ENCODE data around the gene ARIH1. TPM values are rescaled to one million over a fixed set of nuclear protein-coding genes. Genes with fewer than 3 reads are reported as not detected.

Gene ARIH1
- total RNA-seq, 1 experiment from 2014 or later: 63.0 TPM

- DNase-seq (no peak), ATAC-seq (no peak)
- H3K4me2 ChIP-seq (ENCODE audit: low read length): no peak overlapping the region
- ChIA-PET CTCF (no interaction called here), POLR2A (ENCODE audit: unreplicated experiment) (no interaction called here)
- H3F3A ChIP-seq (ENCODE audit: low read length, unreplicated experiment): no peaks in the 10 kb centered on the region
- H3K4me3 ChIP-seq (ENCODE audit: low read length): no peak overlapping the region
- H3K36me3 ChIP-seq (ENCODE audit: low read depth, low read length): peaks cover 10% of the 10 kb centered on the region; the same call in 1 of the 2 replicates
- no peaks in the 10 kb centered on the region for H3K9me2 ChIP-seq (replicated peaks; ENCODE audit: low read length)
- H3K27me3 ChIP-seq (ENCODE audit: low read length): no peaks in the 10 kb centered on the region
- no peaks in the 10 kb centered on the region for H3K9me3 ChIP-seq (ENCODE audit: low read length)
- intact Hi-C loops (cut with micrococcal nuclease): no loop called here
- no peaks in the 10 kb centered on the region for H3K4me1 ChIP-seq (ENCODE audit: insufficient read depth, low read length)
- no peak overlapping the region for H3K9ac ChIP-seq (ENCODE audit: low read length)
- H2AFZ ChIP-seq (ENCODE audit: low read length): no peak overlapping the region
- BruUV-seq (replicated peaks): no TSS peak
- H4K20me1 ChIP-seq (ENCODE audit: low read length): peaks cover 6% of the 10 kb centered on the region
- H3K27ac ChIP-seq (ENCODE audit: low read length): no peak overlapping the region
- TF ChIP-seq CTCF (conservative IDR thresholded peaks at IDR 0.05; ENCODE audit: low read depth, low read length) (no peak), EZH2phosphoT487 (IDR thresholded peaks at IDR 0.05; ENCODE audit: borderline replicate concordance, low read length) (no peak), EZH2 (IDR thresholded peaks at IDR 0.05; ENCODE audit: low read length, unreplicated experiment) (no peak)
- H3K79me2 ChIP-seq (ENCODE audit: low read length): peaks cover 36% of the 10 kb centered on the region; the same call in 1 of the 2 replicates
These were observed 85.7 kb downstream of the ARIH1 start for GRCh38 chr15:72559781-72560180.

GRCh38 chr15:72560458-72560857 is 86.3 kb downstream of the ARIH1 start:
- Histone ChIP-seq H4K20me1 (ENCODE audit: low read length) (peaks cover 6% of the 10 kb centered on the region), H3K79me2 (ENCODE audit: low read length) (peaks cover 35% of the 10 kb centered on the region; the same call in 1 of the 2 replicates), H3K36me3 (ENCODE audit: low read depth, low read length) (peaks cover 11% of the 10 kb centered on the region; the same call in 1 of the 2 replicates), H3K9me2 (replicated peaks; ENCODE audit: low read length) (no peaks in the 10 kb centered on the region), H3K4me2 (ENCODE audit: low read length) (no peak overlapping the region), H3K9me3 (ENCODE audit: low read length) (no peaks in the 10 kb centered on the region), H3K4me3 (ENCODE audit: low read length) (no peak overlapping the region), H3K27ac (ENCODE audit: low read length) (no peak overlapping the region), H3K4me1 (ENCODE audit: insufficient read depth, low read length) (no peaks in the 10 kb centered on the region), H2AFZ (ENCODE audit: low read length) (no peak overlapping the region), H3K27me3 (ENCODE audit: low read length) (no peaks in the 10 kb centered on the region), H3K9ac (ENCODE audit: low read length) (no peak overlapping the region), H3F3A (ENCODE audit: low read length, unreplicated experiment) (no peaks in the 10 kb centered on the region)
- intact Hi-C loops (cut with micrococcal nuclease): no loop called here
- ChIA-PET CTCF (interaction anchor here (0.6 kb wide), 1 partner anchor 374 kb away, joined by 7 read pairs; no protein-coding TSS in a partner anchor), POLR2A (ENCODE audit: unreplicated experiment) (no interaction called here)
- no peak for ATAC-seq
- TF ChIP-seq EZH2 (IDR thresholded peaks at IDR 0.05; ENCODE audit: low read length, unreplicated experiment) (no peak), EZH2phosphoT487 (IDR thresholded peaks at IDR 0.05; ENCODE audit: borderline replicate concordance, low read length) (no peak)
- BruUV-seq (replicated peaks): no TSS peak
- DNase-seq: no peak

GRCh38 chr15:72562386-72562785 is 88.3 kb downstream of the ARIH1 start:
- no peak overlapping the region for H2AFZ ChIP-seq (ENCODE audit: low read length)
- no peaks in the 10 kb centered on the region for H3K9me3 ChIP-seq (ENCODE audit: low read length)
- H3K36me3 ChIP-seq (ENCODE audit: low read depth, low read length): peaks cover 13% of the 10 kb centered on the region; the same call in 1 of the 2 replicates
- POLR2A ChIA-PET (ENCODE audit: unreplicated experiment): no interaction called here
- peaks cover 6% of the 10 kb centered on the region for H4K20me1 ChIP-seq (ENCODE audit: low read length)
- CTCF ChIA-PET: no interaction called here
- no peak overlapping the region for H3K4me2 ChIP-seq (ENCODE audit: low read length)
- H3K79me2 ChIP-seq (ENCODE audit: low read length): peaks cover 19% of the 10 kb centered on the region; the same call in 1 of the 2 replicates
- no peak overlapping the region for H3K9ac ChIP-seq (ENCODE audit: low read length)
- BruUV-seq (replicated peaks): no TSS peak
- no peaks in the 10 kb centered on the region for H3F3A ChIP-seq (ENCODE audit: low read length, unreplicated experiment)
- no peak overlapping the region for H3K27ac ChIP-seq (ENCODE audit: low read length)
- no peak overlapping the region for H3K4me3 ChIP-seq (ENCODE audit: low read length)
- DNase-seq (no peak), ATAC-seq (no peak)
- no peaks in the 10 kb centered on the region for H3K9me2 ChIP-seq (replicated peaks; ENCODE audit: low read length)
- no peaks in the 10 kb centered on the region for H3K4me1 ChIP-seq (ENCODE audit: insufficient read depth, low read length)
- H3K27me3 ChIP-seq (ENCODE audit: low read length): no peaks in the 10 kb centered on the region
- no peak for TF ChIP-seq CTCF (conservative IDR thresholded peaks at IDR 0.05; ENCODE audit: low read depth, low read length)
- TF ChIP-seq EZH2phosphoT487 (IDR thresholded peaks at IDR 0.05; ENCODE audit: borderline replicate concordance, low read length): no peak
- no peak for TF ChIP-seq EZH2 (IDR thresholded peaks at IDR 0.05; ENCODE audit: low read length, unreplicated experiment)
- intact Hi-C loops (cut with micrococcal nuclease): no loop called here
